NCI-H446 (cell line): ENCODE results near the gene CLDN3.
A peak's percentile ranks its signal among the peaks of the same experiment; 100 is the strongest.
"Not testable (repeated sequence)": the region's sequence is repeated elsewhere in the genome, so short reads cannot be mapped to it uniquely, and the experiment has no call there.

ENCODE experiments used
- DNase-seq, 2 experiments: peaks; one replicate each; lab custom pipeline; 2025; lab: John Stamatoyannopoulos, UW

Gene CLDN3

GRCh38 chr7:73770002-73770859, at the start of gene CLDN3:
CLDN3 (minus strand) TSS chr7:73770270; CDS start chr7:73770049, 221 bp downstream.
- no peak for DNase-seq

- no peak for DNase-seq
Measured at GRCh38 chr7:73817121-73817520, 47.1 kb upstream of the CLDN3 start.

- DNase-seq, result no peak
Measured at GRCh38 chr7:73815436-73815835, 45.4 kb upstream of the CLDN3 start.

GRCh38 chr7:73812996-73813395, 42.9 kb upstream of the CLDN3 start:
- DNase-seq, result no peak

GRCh38 chr7:73811760-73812168, 41.7 kb upstream of the CLDN3 start:
- peak in 1 of 2 experiments; percentile 12 for DNase-seq

GRCh38 chr7:73810998-73811360, 40.9 kb upstream of the CLDN3 start:
- no peak for DNase-seq

- no peak for DNase-seq
Measured at GRCh38 chr7:73809467-73809951, 39.4 kb upstream of the CLDN3 start.

- no peak for DNase-seq
Measured at GRCh38 chr7:73802459-73802858, 32.4 kb upstream of the CLDN3 start.

- no peak for DNase-seq
Measured at GRCh38 chr7:73801577-73801976, 31.5 kb upstream of the CLDN3 start.

- DNase-seq, result no peak
Measured at GRCh38 chr7:73799282-73800141, 29.4 kb upstream of the CLDN3 start.

GRCh38 chr7:73797176-73797575, 27.1 kb upstream of the CLDN3 start:
- not testable (repeated sequence) for DNase-seq

- DNase-seq, result not testable (repeated sequence)
Measured at GRCh38 chr7:73796656-73797055, 26.6 kb upstream of the CLDN3 start.

- not testable (repeated sequence) for DNase-seq
Measured at GRCh38 chr7:73795188-73795587, 25.1 kb upstream of the CLDN3 start.

- DNase-seq, result not testable (repeated sequence)
Measured at GRCh38 chr7:73791170-73791690, 21.2 kb upstream of the CLDN3 start.

GRCh38 chr7:73789051-73789450, 19.0 kb upstream of the CLDN3 start:
- no peak for DNase-seq

- not testable (repeated sequence) for DNase-seq
Measured at GRCh38 chr7:73787786-73788048, 17.6 kb upstream of the CLDN3 start.

- DNase-seq, result no peak
Measured at GRCh38 chr7:73786588-73786987, 16.5 kb upstream of the CLDN3 start.

GRCh38 chr7:73779517-73779916, 9.4 kb upstream of the CLDN3 start:
- DNase-seq, result no peak

- no peak for DNase-seq
Measured at GRCh38 chr7:73778801-73779389, 8.8 kb upstream of the CLDN3 start.

- no peak for DNase-seq
Measured at GRCh38 chr7:73774923-73775322, 4.9 kb upstream of the CLDN3 start.

- DNase-seq, result no peak
Measured at GRCh38 chr7:73773700-73774517, 3.8 kb upstream of the CLDN3 start.
